Liver (tissue), 9 donors: ENCODE data around the gene ZNF710. TPM values are rescaled to one million over a fixed set of nuclear protein-coding genes. Genes with fewer than 3 reads are reported as not detected.

Experiments used
- DNase-seq: peaks from one replicate; pipeline ENCODE4 v3.0.0-alpha.2; 2017; ENCODE audit warnings: low spot score
- H3K27ac ChIP-seq, 2 donors: one replicate each; pipeline ENCODE4 v1.7.0; 2013; ENCODE audit warnings: inconsistent platforms in 2 of 2, low read length in 2 of 2, control low read depth in 1 of 2, low read depth in 1 of 2, mild to moderate bottlenecking in 1 of 2
- H3K27me3 ChIP-seq, 4 donors: one replicate each; pipeline versions ENCODE4 v1.6.1 to v1.7.0; 2013; ENCODE audit warnings: low read length in 3 of 4, inconsistent platforms in 1 of 4, mild to moderate bottlenecking in 1 of 4, moderate library complexity in 1 of 4; ENCODE audit not compliant: control insufficient read depth in 4 of 4, insufficient read depth in 4 of 4
- H3K36me3 ChIP-seq, 4 donors: one replicate each; pipeline versions ENCODE4 v1.6.1 to v1.7.0; 2013; ENCODE audit warnings: low read length in 3 of 4, mild to moderate bottlenecking in 3 of 4, low read depth in 1 of 4, moderate library complexity in 1 of 4; ENCODE audit not compliant: control insufficient read depth in 4 of 4, insufficient read depth in 3 of 4
- H3K4me1 ChIP-seq, 4 donors: one replicate each; pipeline versions ENCODE4 v1.6.1 to v1.7.0; 2013; ENCODE audit warnings: low read length in 3 of 4, mild to moderate bottlenecking in 3 of 4, moderate library complexity in 1 of 4; ENCODE audit not compliant: control insufficient read depth in 4 of 4, insufficient read depth in 4 of 4
- H3K4me3 ChIP-seq, 3 donors: one replicate each; pipeline versions ENCODE4 v1.6.1 to v1.7.0; 2013; ENCODE audit warnings: low read length in 3 of 3, control low read depth in 1 of 3, low read depth in 1 of 3, mild to moderate bottlenecking in 1 of 3
- H3K9ac ChIP-seq, 2 donors: one replicate each; pipeline ENCODE4 v1.7.0; 2013; ENCODE audit warnings: low read length in 2 of 2, mild to moderate bottlenecking in 2 of 2, moderate library complexity in 2 of 2, control low read depth in 1 of 2, low read depth in 1 of 2
- H3K9me3 ChIP-seq, 4 donors: one replicate each; pipeline versions ENCODE4 v1.6.1 to v1.7.0; 2013; ENCODE audit warnings: low read length in 3 of 4; ENCODE audit not compliant: control insufficient read depth in 4 of 4
- ATF3 ChIP-seq: IDR thresholded peaks from 2 replicates; pipeline ENCODE4 v1.6.1; 2016; ENCODE audit warnings: antibody characterized with exemption
- CTCF ChIP-seq: fragments of 150-350 bp; IDR thresholded peaks from 2 replicates; pipeline ENCODE4 v1.5.1; 2017; ENCODE audit warnings: improper control_type of control experiment, low read depth, low read length; ENCODE audit not compliant: missing input control
- EGR1 ChIP-seq, 2 donors: IDR thresholded peaks; 2 replicates each; pipeline ENCODE4 v1.6.1; 2016 to 2018; ENCODE audit warnings: antibody characterized with exemption in 2 of 2, low read depth in 2 of 2
- FOXA1 ChIP-seq: IDR thresholded peaks from 2 replicates; pipeline ENCODE4 v1.6.1; 2016; ENCODE audit warnings: antibody characterized with exemption
- FOXA2 ChIP-seq: IDR thresholded peaks from 2 replicates; pipeline ENCODE4 v1.6.1; 2016; ENCODE audit warnings: antibody characterized with exemption
- GABPA ChIP-seq, 2 donors: IDR thresholded peaks in 1 of 2; conservative IDR thresholded peaks in 1 of 2; 2 replicates each; pipeline ENCODE4 v1.6.1; 2016; ENCODE audit warnings: antibody characterized with exemption in 2 of 2, mild to moderate bottlenecking in 1 of 2, moderate library complexity in 1 of 2
- HNF4A ChIP-seq, 2 donors: conservative IDR thresholded peaks; 2 replicates each; pipeline ENCODE4 v1.6.1; 2016; ENCODE audit warnings: antibody characterized with exemption in 2 of 2, mild to moderate bottlenecking in 2 of 2
- HNF4G ChIP-seq: IDR thresholded peaks from 2 replicates; pipeline ENCODE4 v1.6.1; 2016; ENCODE audit warnings: antibody characterized with exemption
- JUND ChIP-seq, 2 donors: IDR thresholded peaks; 2 replicates each; pipeline ENCODE4 v1.6.1; 2016; ENCODE audit warnings: antibody characterized with exemption in 2 of 2
- MAX ChIP-seq: IDR thresholded peaks from 2 replicates; pipeline ENCODE4 v1.6.1; 2016; ENCODE audit warnings: antibody characterized with exemption
- NR2F2 ChIP-seq: IDR thresholded peaks from 2 replicates; pipeline ENCODE4 v1.6.1; 2016; ENCODE audit warnings: antibody characterized with exemption
- RAD21 ChIP-seq, 2 donors: IDR thresholded peaks; 2 replicates each; pipeline ENCODE4 v1.6.1; 2016; ENCODE audit warnings: antibody characterized with exemption in 2 of 2, mild to moderate bottlenecking in 2 of 2
- REST ChIP-seq: IDR thresholded peaks from 2 replicates; pipeline ENCODE4 v1.6.1; 2016; ENCODE audit warnings: antibody characterized with exemption, mild to moderate bottlenecking
- RXRA ChIP-seq, 2 donors: IDR thresholded peaks; 2 replicates each; pipeline ENCODE4 v1.6.1; 2017 to 2018; ENCODE audit warnings: antibody characterized with exemption in 2 of 2, mild to moderate bottlenecking in 1 of 2
- SP1 ChIP-seq: IDR thresholded peaks from 2 replicates; pipeline ENCODE4 v1.6.1; 2018; ENCODE audit warnings: antibody characterized with exemption, mild to moderate bottlenecking
- TAF1 ChIP-seq: conservative IDR thresholded peaks from 2 replicates; pipeline ENCODE4 v1.6.1; 2016; ENCODE audit warnings: antibody characterized with exemption, mild to moderate bottlenecking
- YY1 ChIP-seq: IDR thresholded peaks from 2 replicates; pipeline ENCODE4 v1.6.1; 2016; ENCODE audit warnings: antibody characterized with exemption, mild to moderate bottlenecking
- ZBTB33 ChIP-seq: IDR thresholded peaks from 2 replicates; pipeline ENCODE4 v1.6.1; 2016; ENCODE audit warnings: antibody characterized with exemption
- WGBS: extraction: QIAGEN DNeasy Blood & Tissue Kit; methylation state at CpG from one replicate; pipeline ENCODE4 v1.1.7; 2013; 5-methylcytosine and 5-hydroxymethylcytosine counted together
- polyA plus RNA-seq, 2 donors: library from polyadenylated mRNA; stranded (reverse) in 1 of 2; unstranded in 1 of 2; fragments of 200-250 nt in 1 of 2; fragments of >200 nt in 1 of 2; fragmentation: Nextera tagmentation in 1 of 2; extraction: Ambion mirVana in 1 of 2; gene quantifications; one replicate each; pipeline versions ENCODE4 v1.2.1 to v1.2.3, GENCODE V29; 2013 to 2015
- total RNA-seq, 2 donors: library from RNA; depleted of rRNA; stranded (reverse); fragments of >200 nt; gene quantifications; one replicate each; pipeline ENCODE4 v1.2.3, GENCODE V29; 2014
- donor health status: healthy.
- donor health status: healthy.
- donor health status: healthy.
- donor health status: healthy.
- donor health status: healthy.

ZNF710 gene
- total and polyA plus RNA-seq, 4 donors: 1.9 to 15.3 (median 5.4) TPM

- 70% methylated on average over 5 of the region's 5 CpGs for WGBS
- Histone ChIP-seq H3K27ac (no peak overlapping the region), H3K9me3 (no peaks in the 10 kb centered on the region), H3K36me3 (no peaks in the 10 kb centered on the region), H3K4me1 (no peaks in the 10 kb centered on the region), H3K4me3 (no peak overlapping the region), H3K27me3 (no peaks in the 10 kb centered on the region), H3K9ac (no peak overlapping the region)
- TF ChIP-seq RXRA (IDR thresholded peaks at IDR 0.05) (no peak), REST (no peak), YY1 (no peak), CTCF (no peak), HNF4G (no peak), ZBTB33 (no peak), TAF1 (no peak), HNF4A (conservative IDR thresholded peaks at IDR 0.05) (no peak), FOXA1 (no peak), GABPA (IDR thresholded peaks at IDR 0.05 in 1 of 2, conservative IDR thresholded peaks at IDR 0.05 in 1 of 2) (no peak), NR2F2 (no peak), JUND (IDR thresholded peaks at IDR 0.05) (no peak), EGR1 (IDR thresholded peaks at IDR 0.05; ENCODE audit: low read depth in 2 of 2) (no peak), MAX (no peak), SP1 (no peak), RAD21 (IDR thresholded peaks at IDR 0.05) (no peak), ATF3 (no peak), FOXA2 (no peak)
- DNase-seq: no peak
Observed at GRCh38 chr15:89972085-89972484, 29.0 kb upstream of the ZNF710 start.
